HCT116 (cell line): ENCODE data around the gene PKP1. TPM values are rescaled to one million over a fixed set of nuclear protein-coding genes. Genes with fewer than 3 reads are reported as not detected.

Source experiments
- ATAC-seq: fragments of 200-7000 bp; cut with Tn5 transposase; 2 replicates; pipeline ENCODE4 v1.9.1; 2020; ENCODE audit warnings: mild to moderate bottlenecking, moderate library complexity
- BruUV-seq: library from RNA; stranded (reverse); fragments of 400-500 nt; replicated peaks from 2 replicates; lab custom pipeline; 2021; lab: Mats Ljungman, UMichigan
- CTCF ChIA-PET: fragments of 300-600 bp; sonication (Branson Sonifier 250); formaldehyde crosslinking; loops from one replicate; lab custom pipeline; 2021; ENCODE audit warnings: antibody characterized with exemption; lab: Charles Lee
- POLR2A ChIA-PET: fragments of 300-600, 350-600 bp; sonication (Branson Sonifier 250); formaldehyde crosslinking; loops from one replicate; lab custom pipeline; 2021; ENCODE audit warnings: antibody characterized with exemption; lab: Charles Lee
- RAD21 ChIA-PET, 2 experiments: fragments of 300-600 bp; sonication (Branson Sonifier 250); formaldehyde crosslinking; loops; one replicate each; lab custom pipeline; 2023; ENCODE audit warnings: low total read pairs in 2 of 2; ENCODE audit not compliant: uncharacterized antibody in 2 of 2, unreplicated experiment in 2 of 2, low non-redundant PET in 1 of 2; lab: Charles Lee
- DNase-seq: peaks from one replicate; pipeline ENCODE4 v3.0.0-alpha.2; 2010; ENCODE audit warnings: low read depth, low spot score
- H2AFZ ChIP-seq: fragments of 200-600 bp; shearing (Covaris generic), sonication (generic); 2 replicates; pipeline ENCODE4 v1.6.1; 2017; ENCODE audit warnings: low read depth, mixed run types, mixed read lengths, antibody characterized with exemption, low read length; ENCODE audit not compliant: poor library complexity, severe bottlenecking
- H3K27ac ChIP-seq: 2 replicates; pipeline ENCODE4 v1.5.1; 2012; ENCODE audit warnings: low read depth, low read length
- H3K27me3 ChIP-seq: fragments of 200-600 bp; sonication (generic); 2 replicates; pipeline ENCODE4 v1.6.1; 2016; ENCODE audit warnings: mixed run types, low read length, mixed read lengths; ENCODE audit not compliant: insufficient read depth
- H3K36me3 ChIP-seq, 2 experiments: fragments of 200-500 bp in 1 of 2; fragments of 200-600 bp in 1 of 2; sonication (Bioruptor generic) in 1 of 2; sonication (generic) in 1 of 2; 2 replicates each; pipeline versions ENCODE4 v1.5.1 to v1.6.1; 2014 to 2016; ENCODE audit warnings: low read length in 2 of 2, inconsistent platforms in 1 of 2, mixed read lengths in 1 of 2, mixed run types in 1 of 2; ENCODE audit not compliant: insufficient read depth in 2 of 2, control insufficient read depth in 1 of 2
- H3K4me1 ChIP-seq, 2 experiments: fragments of 200-600 bp in 1 of 2; sonication (generic) in 1 of 2; 2 replicates each; pipeline versions ENCODE4 v1.5.1 to v1.6.1; 2012 to 2017; ENCODE audit warnings: low read length in 2 of 2, inconsistent platforms in 1 of 2, mild to moderate bottlenecking in 1 of 2, mixed read lengths in 1 of 2, mixed run types in 1 of 2, moderate library complexity in 1 of 2; ENCODE audit not compliant: insufficient read depth in 2 of 2, control insufficient read depth in 1 of 2
- H3K4me2 ChIP-seq: fragments of 200-600 bp; sonication (generic); 2 replicates; pipeline ENCODE4 v1.6.1; 2017; ENCODE audit warnings: mixed run types, low read length, mixed read lengths
- H3K4me3 ChIP-seq, 2 experiments: fragments of 200-600 bp in 1 of 2; sonication (generic) in 1 of 2; replicated peaks in 1 of 2; 2 replicates each; pipeline ENCODE4 v1.5.1; 2011 to 2016; ENCODE audit warnings: low read length in 2 of 2, control low read depth in 1 of 2, low read depth in 1 of 2, mild to moderate bottlenecking in 1 of 2, mixed read lengths in 1 of 2, mixed run types in 1 of 2
- H3K79me2 ChIP-seq: fragments of 200-600 bp; sonication (generic); 2 replicates; pipeline ENCODE4 v1.6.1; 2017; ENCODE audit warnings: mild to moderate bottlenecking, mixed run types, low read length, moderate library complexity, mixed read lengths; ENCODE audit not compliant: insufficient read depth
- H3K9ac ChIP-seq: fragments of 200-600 bp; sonication (generic); 2 replicates; pipeline ENCODE4 v1.6.1; 2016; ENCODE audit warnings: low read length, mixed read lengths
- H3K9me2 ChIP-seq: fragments of 200-600 bp; sonication (generic), shearing (Covaris generic); 2 replicates; pipeline ENCODE4 v1.6.1; 2017; ENCODE audit warnings: mixed run types, mild to moderate bottlenecking, moderate library complexity; ENCODE audit not compliant: insufficient read depth
- H3K9me3 ChIP-seq, 2 experiments: fragments of 200-500 bp in 1 of 2; fragments of 200-600 bp in 1 of 2; sonication (Bioruptor generic) in 1 of 2; sonication (generic) in 1 of 2; 2 replicates each; pipeline ENCODE4 v1.6.1; 2014 to 2017; ENCODE audit warnings: low read length in 2 of 2, mixed read lengths in 2 of 2, inconsistent platforms in 1 of 2, low read depth in 1 of 2, mild to moderate bottlenecking in 1 of 2, mixed run types in 1 of 2, moderate library complexity in 1 of 2; ENCODE audit not compliant: control insufficient read depth in 1 of 2, insufficient read depth in 1 of 2
- H4K20me1 ChIP-seq: fragments of 200-600 bp; sonication (generic), shearing (Covaris generic); 2 replicates; pipeline ENCODE4 v1.6.1; 2017; ENCODE audit warnings: mixed run types, mild to moderate bottlenecking, moderate library complexity; ENCODE audit not compliant: insufficient read depth
- CEBPB ChIP-seq: IDR thresholded peaks from 2 replicates; pipeline ENCODE4 v1.6.1; 2012; ENCODE audit warnings: low read depth
- CTCF ChIP-seq, 3 experiments: fragments of 200-600 bp in 1 of 3; sonication (generic) in 1 of 3; IDR thresholded peaks in 2 of 3; conservative IDR thresholded peaks in 1 of 3; 2 replicates each; pipeline ENCODE4 v1.5.1; 2012 to 2017; ENCODE audit warnings: low read depth in 2 of 3, low read length in 2 of 3, antibody characterized with exemption in 1 of 3, borderline replicate concordance in 1 of 3, control low read depth in 1 of 3, mild to moderate bottlenecking in 1 of 3, mixed read lengths in 1 of 3, mixed run types in 1 of 3, moderate library complexity in 1 of 3; ENCODE audit not compliant: insufficient read depth in 1 of 3
- EGR1 ChIP-seq: IDR thresholded peaks from 2 replicates; pipeline ENCODE4 v1.6.1; 2012; ENCODE audit warnings: low read depth
- EZH2 ChIP-seq: fragments of 200-600 bp; sonication (generic); IDR thresholded peaks from 2 replicates; pipeline ENCODE4 v1.6.1; 2017; ENCODE audit warnings: antibody characterized with exemption, mixed run types
- EZH2phosphoT487 ChIP-seq: fragments of 200-600 bp; IDR thresholded peaks from 2 replicates; pipeline ENCODE4 v1.6.1; 2018; ENCODE audit warnings: antibody characterized with exemption, borderline replicate concordance
- FOSL1 ChIP-seq: IDR thresholded peaks from 2 replicates; pipeline ENCODE4 v1.6.1; 2012; ENCODE audit warnings: low read depth
- MAX ChIP-seq: IDR thresholded peaks from 2 replicates; pipeline ENCODE4 v1.6.1; 2012
- POLR2A ChIP-seq: IDR thresholded peaks from 2 replicates; pipeline ENCODE4 v1.7.0; 2011; ENCODE audit warnings: borderline replicate concordance; ENCODE audit not compliant: insufficient read depth, insufficient read length; ENCODE audit errors: extremely low read depth
- POLR2AphosphoS5 ChIP-seq: IDR thresholded peaks from 2 replicates; pipeline ENCODE4 v1.6.1; 2011; ENCODE audit warnings: mild to moderate bottlenecking, low read depth, low read length, moderate library complexity
- REST ChIP-seq: IDR thresholded peaks from 2 replicates; pipeline ENCODE4 v1.6.1; 2012; ENCODE audit warnings: low read depth
- SIN3A ChIP-seq: IDR thresholded peaks from 2 replicates; pipeline ENCODE4 v1.6.1; 2012; ENCODE audit warnings: low read depth
- SRF ChIP-seq: IDR thresholded peaks from 2 replicates; pipeline ENCODE4 v1.6.1; 2012; ENCODE audit warnings: low read depth
- TCF7L2 ChIP-seq: IDR thresholded peaks from 2 replicates; pipeline ENCODE4 v1.7.0; 2011; ENCODE audit warnings: borderline replicate concordance, inconsistent platforms; ENCODE audit not compliant: insufficient read depth, insufficient read length; ENCODE audit errors: extremely low read depth
- YY1 ChIP-seq: IDR thresholded peaks from 2 replicates; pipeline ENCODE4 v1.6.1; 2011; ENCODE audit warnings: low read length, low read depth, moderate library complexity, mild to moderate bottlenecking; ENCODE audit not compliant: insufficient replicate concordance; ENCODE audit errors: extremely low read depth
- ZFX ChIP-seq: fragments of 450-650 bp; IDR thresholded peaks from 2 replicates; pipeline ENCODE4 v1.6.1; 2017
- ZNF274 ChIP-seq: fragments of 200-500 bp; sonication (Bioruptor generic); IDR thresholded peaks from 2 replicates; pipeline ENCODE4 v1.6.1; 2014; ENCODE audit warnings: mild to moderate bottlenecking, low read depth, low read length, inconsistent platforms
- intact Hi-C: fragments of 100-400 bp; cut with micrococcal nuclease; formaldehyde crosslinking; loops from 2 replicates; pipeline ENCODE4 v1.10.0; 2022
- total RNA-seq: library from RNA; stranded (reverse); gene quantifications from one replicate; pipeline ENCODE4 v1.2.1, GENCODE V29; 2021; ENCODE audit not compliant: unreplicated experiment

The PKP1 gene
- total RNA-seq, 1 experiment from 2014 or later = 0.07 TPM

- H3K9ac ChIP-seq = no peak overlapping the region
- BruUV-seq = no TSS peak
- H3K4me3 ChIP-seq = no peak overlapping the region
- no peaks in the 10 kb centered on the region for H3K27me3 ChIP-seq
- H3K9me2 ChIP-seq = no peaks in the 10 kb centered on the region
- peaks cover 15 to 45% of the 10 kb centered on the region in 2 experiments for H3K4me1 ChIP-seq
- H3K79me2 ChIP-seq = no peaks in the 10 kb centered on the region
- H3K9me3 ChIP-seq = no peaks in the 10 kb centered on the region
- peak overlapping the region; percentile 50 for H3K4me2 ChIP-seq
- no peak for ATAC-seq
- ChIA-PET CTCF (interaction anchor here (0.9 to 1.8 kb wide), 3 partner anchors 8 to 50 kb away, joined by 3 to 9 read pairs (median 5); no protein-coding TSS in a partner anchor), POLR2A (no interaction called here), RAD21 (interaction anchor here in 1 of 2 experiments (1.2 kb wide), 1 partner anchor 39 kb away, joined by 4 read pairs; no protein-coding TSS in a partner anchor)
- intact Hi-C loops = no loop called here
- TF ChIP-seq SRF (no peak), EZH2 (no peak), REST (no peak), YY1 (no peak), CEBPB (no peak), ZNF274 (no peak), MAX (no peak), ZFX (no peak), EZH2phosphoT487 (no peak), EGR1 (no peak), POLR2A (no peak), TCF7L2 (no peak), CTCF (IDR thresholded peaks at IDR 0.05 in 2 of 3, conservative IDR thresholded peaks at IDR 0.05 in 1 of 3; ENCODE audit: borderline replicate concordance in 1 of 3, insufficient read depth in 1 of 3, low read depth in 2 of 3, low read length in 2 of 3) (no peak), POLR2AphosphoS5 (no peak), SIN3A (no peak), FOSL1 (no peak)
- H2AFZ ChIP-seq = no peak overlapping the region
- H4K20me1 ChIP-seq = no peaks in the 10 kb centered on the region
- H3K36me3 ChIP-seq = no peaks in the 10 kb centered on the region
- H3K27ac ChIP-seq = no peak overlapping the region
- DNase-seq = no peak
These were observed 15.4 kb downstream of the PKP1 start for GRCh38 chr1:201298396-201299381.
